Measurements from ENCODE around the gene MCF2L. TPM values are rescaled to one million over a fixed set of nuclear protein-coding genes. Genes with fewer than 3 reads are reported as not detected.

Gene MCF2L
- total and polyA plus RNA-seq, 2 experiments from 2014 or later, result 4.8 to 25.6 TPM

- peaks cover 16% of the 10 kb centered on the region for H3K27me3 Mint-ChIP-seq (ENCODE audit: insufficient read depth, low read depth, poor library complexity)
- Histone ChIP-seq H3K4me2 (no peak overlapping the region), H3K27ac (ENCODE audit: low read depth) (no peak overlapping the region), H3K4me1 (ENCODE audit: insufficient read depth) (no peaks in the 10 kb centered on the region), H3F3A (replicated peaks; ENCODE audit: low read depth) (0 out of 2 replicates have a peak, but pooled peaks cover 4% of the 10 kb centered on the region), H3K36me3 (ENCODE audit: insufficient read depth) (no peaks in the 10 kb centered on the region), H3K9me2 (ENCODE audit: insufficient read depth) (no peaks in the 10 kb centered on the region), H3K27me3 (ENCODE audit: insufficient read depth) (no peaks in the 10 kb centered on the region), H3K4me3 (no peak overlapping the region), H4K20me1 (replicated peaks; ENCODE audit: insufficient read depth) (no peaks in the 10 kb centered on the region), H2AFZ (no peak overlapping the region), H3K79me2 (replicated peaks; ENCODE audit: insufficient read depth) (no peaks in the 10 kb centered on the region)
- no peak for TF ChIP-seq EZH2phosphoT487 (IDR thresholded peaks at IDR 0.05; ENCODE audit: unreplicated experiment)
- no peak overlapping the region for H3K4me3 Mint-ChIP-seq
- no peak for DNase-seq (ENCODE audit: low spot score)
- no peaks in the 10 kb centered on the region for H3K9me3 Mint-ChIP-seq
- H3K36me3 Mint-ChIP-seq (ENCODE audit: low read depth), result peaks cover 3% of the 10 kb centered on the region; the same call in 1 of the 3 replicates
- H3K4me1 Mint-ChIP-seq, result peaks cover 22% of the 10 kb centered on the region
- ATAC-seq, result no peak
- H3K27ac Mint-ChIP-seq, result no peak overlapping the region
These were observed 122.3 kb downstream of the MCF2L start for GRCh38 chr13:113091211-113091771.

- Mint-ChIP-seq H3K4me3 (no peak overlapping the region), H3K27ac (no peak overlapping the region), H3K9me3 (no peaks in the 10 kb centered on the region), H3K27me3 (ENCODE audit: insufficient read depth, low read depth, poor library complexity) (peaks cover 14% of the 10 kb centered on the region), H3K36me3 (ENCODE audit: low read depth) (peaks cover 3% of the 10 kb centered on the region; the same call in 1 of the 3 replicates), H3K4me1 (peaks cover 22% of the 10 kb centered on the region)
- DNase-seq (ENCODE audit: low spot score) (no peak), ATAC-seq (no peak)
- Histone ChIP-seq H3K27ac (ENCODE audit: low read depth) (no peak overlapping the region), H3K27me3 (ENCODE audit: insufficient read depth) (no peaks in the 10 kb centered on the region), H2AFZ (no peak overlapping the region), H3K4me2 (no peak overlapping the region), H3F3A (replicated peaks; ENCODE audit: low read depth) (0 out of 2 replicates have a peak, but pooled peaks cover 4% of the 10 kb centered on the region), H3K4me1 (ENCODE audit: insufficient read depth) (no peaks in the 10 kb centered on the region), H4K20me1 (replicated peaks; ENCODE audit: insufficient read depth) (no peaks in the 10 kb centered on the region), H3K36me3 (ENCODE audit: insufficient read depth) (no peaks in the 10 kb centered on the region), H3K4me3 (no peak overlapping the region), H3K9me2 (ENCODE audit: insufficient read depth) (no peaks in the 10 kb centered on the region), H3K79me2 (replicated peaks; ENCODE audit: insufficient read depth) (no peaks in the 10 kb centered on the region)
- TF ChIP-seq EZH2phosphoT487 (IDR thresholded peaks at IDR 0.05; ENCODE audit: unreplicated experiment) (no peak), JUNB (IDR thresholded peaks at IDR 0.05; ENCODE audit: unreplicated experiment) (no peak), ETS1 (IDR thresholded peaks at IDR 0.05) (no peak), REST (IDR thresholded peaks at IDR 0.05; ENCODE audit: unreplicated experiment) (no peak), CREB1 (CRISPR knock-in tag; IDR thresholded peaks at IDR 0.05; ENCODE audit: low read depth) (no peak), NANOG (IDR thresholded peaks at IDR 0.05; ENCODE audit: borderline replicate concordance) (no peak), ZNF462 (CRISPR knock-in tag; IDR thresholded peaks at IDR 0.05) (no peak), STAT1 (IDR thresholded peaks at IDR 0.05; ENCODE audit: unreplicated experiment) (no peak), ZNF331 (CRISPR knock-in tag; IDR thresholded peaks at IDR 0.05; ENCODE audit: low read depth) (no peak)
These were observed 123.1 kb downstream of the MCF2L start for GRCh38 chr13:113091891-113092775.
